Lung (tissue), 12 donors: ENCODE measurements around the gene SIGLEC1. TPM values are rescaled to one million over a fixed set of nuclear protein-coding genes. Genes with fewer than 3 reads are reported as not detected.

Source experiments
- ATAC-seq: fragments of 200-7000 bp; cut with Tn5 transposase; one replicate; pipeline ENCODE4 v1.9.1; 2020; ENCODE audit warnings: moderate number of reproducible peaks; ENCODE audit not compliant: insufficient read depth, low FRiP score
- DNase-seq, 3 donors: peaks; one replicate each; pipeline ENCODE4 v3.0.0-alpha.2; 2013 to 2017
- H3K27ac ChIP-seq, 2 donors: one replicate each; pipeline ENCODE4 v1.5.1; 2013; ENCODE audit warnings: mild to moderate bottlenecking in 2 of 2, moderate library complexity in 2 of 2, control low read depth in 1 of 2, inconsistent platforms in 1 of 2, low read depth in 1 of 2, low read length in 1 of 2
- H3K27me3 ChIP-seq, 3 donors: one replicate each; pipeline ENCODE4 v1.5.1; 2013; ENCODE audit warnings: low read length in 2 of 3; ENCODE audit not compliant: control insufficient read depth in 3 of 3, insufficient read depth in 3 of 3
- H3K36me3 ChIP-seq, 4 donors: one replicate each; pipeline ENCODE4 v1.5.1; 2013; ENCODE audit warnings: low read length in 4 of 4, mild to moderate bottlenecking in 1 of 4, moderate library complexity in 1 of 4; ENCODE audit not compliant: control insufficient read depth in 4 of 4, insufficient read depth in 4 of 4
- H3K4me1 ChIP-seq, 5 donors: one replicate each; pipeline ENCODE4 v1.5.1; 2013; ENCODE audit warnings: low read length in 5 of 5, mild to moderate bottlenecking in 2 of 5, moderate library complexity in 1 of 5; ENCODE audit not compliant: control insufficient read depth in 5 of 5, insufficient read depth in 5 of 5
- H3K4me3 ChIP-seq: one replicate; pipeline ENCODE4 v1.5.1; 2013; ENCODE audit warnings: mild to moderate bottlenecking, control low read depth, moderate library complexity
- H3K9ac ChIP-seq, 2 donors: one replicate each; pipeline ENCODE4 v1.5.1; 2013; ENCODE audit warnings: low read length in 2 of 2, control low read depth in 1 of 2; ENCODE audit not compliant: insufficient read depth in 1 of 2
- H3K9me3 ChIP-seq, 4 donors: one replicate each; pipeline ENCODE4 v1.5.1; 2013; ENCODE audit warnings: low read length in 3 of 4, mild to moderate bottlenecking in 1 of 4, moderate library complexity in 1 of 4; ENCODE audit not compliant: control insufficient read depth in 4 of 4, insufficient read depth in 3 of 4
- WGBS, 2 donors: extraction: QIAGEN DNeasy Blood & Tissue Kit; methylation state at CpG; one replicate each; pipeline ENCODE4 v1.1.7; 2013; 5-methylcytosine and 5-hydroxymethylcytosine counted together
- polyA plus RNA-seq, 2 donors: library from polyadenylated mRNA; stranded (reverse); fragments of 200-250 nt; gene quantifications; one replicate each; pipeline ENCODE4 v1.2.1, GENCODE V29; 2013
- total RNA-seq, 2 donors: library from RNA; depleted of rRNA in 1 of 2; stranded (reverse); fragments of >200 nt in 1 of 2; gene quantifications; one replicate each; pipeline ENCODE4 v1.2.1, GENCODE V29; 2014 to 2021
- TF ChIP-seq, protein P1 (sequence below): IDR thresholded peaks from 2 replicates; pipeline ENCODE4 v1.5.1; 2012; ENCODE audit warnings: mild to moderate bottlenecking; ENCODE audit errors: control extremely low read depth, extremely low read depth
- donor health status: control.
- donor health status: control.
- donor health status: Bipolar disorder and iron deficiency.
- donor health status: healthy.
- donor health status: DM: yes; HTN: yes; CAD: no.

SIGLEC1 gene
- total and polyA plus RNA-seq, 4 donors = 3.7 to 34.2 (median 18.7) TPM

DNA sequence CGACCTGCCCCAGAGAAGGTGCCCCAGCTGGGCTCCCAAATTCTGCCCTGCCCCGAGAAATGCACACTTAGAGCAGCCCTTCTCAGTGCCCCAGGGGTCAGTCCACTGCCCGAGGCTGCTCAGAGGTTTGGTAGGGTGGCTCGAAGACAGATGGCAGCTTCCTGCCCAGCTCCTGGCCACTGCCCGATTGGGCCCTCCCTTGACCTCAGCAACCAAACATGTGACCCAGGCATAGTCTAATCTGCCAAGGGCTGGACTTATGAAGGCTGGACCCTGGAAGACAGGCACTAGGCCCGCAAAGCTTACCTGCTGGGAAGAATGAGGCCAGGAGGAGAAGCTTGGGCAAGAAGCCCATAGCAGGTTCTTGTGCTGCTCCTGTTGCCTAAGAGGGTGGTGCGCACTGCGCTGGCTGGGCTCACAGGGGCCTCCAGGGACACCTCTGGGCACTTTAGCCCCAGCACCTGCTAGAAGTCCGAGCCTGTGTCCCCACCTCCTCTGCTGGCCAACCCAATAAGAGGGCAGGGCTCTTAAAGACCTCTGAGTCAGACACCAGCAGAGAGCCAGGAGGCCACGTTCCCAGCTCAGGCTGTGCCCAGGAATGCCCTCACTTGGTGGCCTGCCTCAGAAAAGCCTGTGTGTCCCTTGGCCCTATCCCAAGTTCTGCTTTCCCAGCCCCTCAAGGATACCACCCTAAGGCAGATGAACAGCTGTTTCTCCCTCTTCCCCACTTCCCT, 5.5 kb downstream of the SIGLEC1 start:
- H3K9ac ChIP-seq = no peak overlapping the region
- H3K9me3 ChIP-seq = no peaks in the 10 kb centered on the region
- H3K4me3 ChIP-seq = no peak overlapping the region
- peaks cover 0 to 11% (median 0%) of the 10 kb centered on the region in 5 donors for H3K4me1 ChIP-seq
- no peaks in the 10 kb centered on the region for H3K36me3 ChIP-seq
- H3K27me3 ChIP-seq = no peaks in the 10 kb centered on the region
- no peak overlapping the region for H3K27ac ChIP-seq
- TF ChIP-seq, protein P1, sequence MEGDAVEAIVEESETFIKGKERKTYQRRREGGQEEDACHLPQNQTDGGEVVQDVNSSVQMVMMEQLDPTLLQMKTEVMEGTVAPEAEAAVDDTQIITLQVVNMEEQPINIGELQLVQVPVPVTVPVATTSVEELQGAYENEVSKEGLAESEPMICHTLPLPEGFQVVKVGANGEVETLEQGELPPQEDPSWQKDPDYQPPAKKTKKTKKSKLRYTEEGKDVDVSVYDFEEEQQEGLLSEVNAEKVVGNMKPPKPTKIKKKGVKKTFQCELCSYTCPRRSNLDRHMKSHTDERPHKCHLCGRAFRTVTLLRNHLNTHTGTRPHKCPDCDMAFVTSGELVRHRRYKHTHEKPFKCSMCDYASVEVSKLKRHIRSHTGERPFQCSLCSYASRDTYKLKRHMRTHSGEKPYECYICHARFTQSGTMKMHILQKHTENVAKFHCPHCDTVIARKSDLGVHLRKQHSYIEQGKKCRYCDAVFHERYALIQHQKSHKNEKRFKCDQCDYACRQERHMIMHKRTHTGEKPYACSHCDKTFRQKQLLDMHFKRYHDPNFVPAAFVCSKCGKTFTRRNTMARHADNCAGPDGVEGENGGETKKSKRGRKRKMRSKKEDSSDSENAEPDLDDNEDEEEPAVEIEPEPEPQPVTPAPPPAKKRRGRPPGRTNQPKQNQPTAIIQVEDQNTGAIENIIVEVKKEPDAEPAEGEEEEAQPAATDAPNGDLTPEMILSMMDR = no peak
- ATAC-seq (no peak), DNase-seq (no peak)
- 80 to 85% methylated on average over 10 of the region's 10 CpGs for WGBS, 2 donors

DNA sequence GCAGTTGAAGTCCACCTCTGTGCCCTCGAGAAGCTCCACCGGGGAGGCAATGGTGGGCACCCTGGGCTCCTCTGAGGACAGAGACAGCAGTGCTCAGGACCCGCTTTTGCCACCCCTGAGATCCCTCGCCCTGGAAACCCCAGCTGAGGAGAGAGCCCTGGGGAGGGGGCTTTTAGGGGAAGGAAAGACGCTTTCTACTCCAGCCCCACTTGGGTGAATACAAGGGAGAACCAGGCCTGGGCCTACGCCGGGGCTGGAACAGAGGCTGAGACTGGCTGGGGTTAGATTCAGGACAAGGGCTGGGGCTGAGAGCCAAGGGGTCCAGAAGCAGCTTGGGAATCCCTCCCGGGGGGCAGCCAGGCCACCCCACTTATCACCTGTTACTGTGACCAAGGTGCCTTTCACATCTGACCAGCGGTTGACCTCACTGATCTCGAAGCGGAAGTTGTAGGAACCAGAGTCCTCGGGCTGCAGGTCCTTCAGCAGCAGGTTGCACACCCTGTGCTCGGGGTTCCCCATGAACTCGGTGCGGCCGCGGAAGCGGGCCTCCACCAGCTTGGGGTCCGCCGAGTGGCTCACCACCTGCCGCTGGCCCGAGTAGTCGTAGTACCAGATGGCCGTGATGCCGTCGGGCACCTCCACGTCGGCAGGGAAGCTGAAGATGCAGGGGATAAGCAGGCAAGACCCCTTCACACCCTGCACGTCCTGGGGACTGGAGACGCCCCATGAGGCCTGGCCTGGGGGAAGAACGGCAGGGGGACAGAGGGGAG, 6.2 kb downstream of the SIGLEC1 start:
- H3K27ac ChIP-seq = no peak overlapping the region
- H3K36me3 ChIP-seq = no peaks in the 10 kb centered on the region
- H3K4me1 ChIP-seq = peaks cover 0 to 7% (median 0%) of the 10 kb centered on the region in 5 donors
- no peak overlapping the region for H3K9ac ChIP-seq
- H3K9me3 ChIP-seq = no peaks in the 10 kb centered on the region
- ATAC-seq = no peak
- TF ChIP-seq, protein P1 = no peak
- DNase-seq = no peak
- H3K27me3 ChIP-seq = no peaks in the 10 kb centered on the region
- WGBS, 2 donors = 95 to 97% methylated on average over 31 of the region's 31 CpGs
- H3K4me3 ChIP-seq = no peak overlapping the region

DNA sequence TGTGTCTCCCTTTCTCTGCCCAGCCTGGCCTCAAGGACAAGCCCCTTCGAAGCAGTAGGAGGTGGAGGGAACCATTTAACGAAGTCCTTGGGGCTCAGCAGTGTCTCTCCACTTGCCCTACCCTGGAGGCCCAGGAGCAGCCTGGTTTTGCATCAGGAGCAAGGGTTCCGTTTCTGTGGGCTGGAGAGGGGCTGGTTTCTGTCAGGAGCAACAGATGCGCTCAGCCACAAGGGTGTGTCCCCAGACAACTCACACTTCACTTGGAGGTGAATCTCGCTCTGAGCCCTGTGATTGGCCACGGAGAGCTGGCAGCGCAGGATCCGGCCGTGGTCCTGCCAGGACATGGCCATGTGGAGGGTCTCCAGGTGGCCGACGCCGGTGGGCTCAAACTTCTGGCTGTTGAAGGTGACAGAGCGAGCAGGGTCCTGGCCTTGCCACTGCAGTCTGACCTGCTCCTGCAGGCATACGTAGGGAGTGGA, 6.9 kb downstream of the SIGLEC1 start:
- Histone ChIP-seq H3K9ac (no peak overlapping the region), H3K4me1 (peaks cover 0 to 4% (median 0%) of the 10 kb centered on the region in 5 donors), H3K9me3 (no peaks in the 10 kb centered on the region), H3K27ac (no peak overlapping the region), H3K4me3 (no peak overlapping the region), H3K27me3 (no peaks in the 10 kb centered on the region), H3K36me3 (no peaks in the 10 kb centered on the region)
- DNase-seq (no peak), ATAC-seq (no peak)
- TF ChIP-seq, protein P1 = no peak
- 84 to 87% methylated on average over 14 of the region's 14 CpGs for WGBS, 2 donors
